SK-N-MC (cell line): Measurements from ENCODE around the gene CTNNA3.

Experiments used
- DNase-seq: peaks from one replicate; pipeline ENCODE4 v3.0.0-alpha.2; 2011; ENCODE audit warnings: low read depth, low spot score
- H3K27ac ChIP-seq: fragments of 200-600 bp; sonication (generic); 2 replicates; pipeline ENCODE4 v1.5.1; 2016; ENCODE audit warnings: mixed run types
- H3K36me3 ChIP-seq: fragments of 200-600 bp; sonication (generic); 2 replicates; pipeline ENCODE4 v1.6.1; 2017; ENCODE audit warnings: antibody characterized with exemption, low read length, mixed read lengths; ENCODE audit not compliant: insufficient read depth
- H3K4me3 ChIP-seq: fragments of 200-600 bp; sonication (generic); 2 replicates; pipeline ENCODE4 v1.5.1; 2016
- H3K9ac ChIP-seq: fragments of 200-600 bp; sonication (generic); 2 replicates; pipeline ENCODE4 v1.8.0; 2017; ENCODE audit warnings: mixed run types, mixed read lengths; ENCODE audit not compliant: insufficient read length
- H3K9me3 ChIP-seq: fragments of 200-600 bp; sonication (generic); 2 replicates; pipeline ENCODE4 v1.6.1; 2017; ENCODE audit warnings: low read depth, mild to moderate bottlenecking, antibody characterized with exemption, low read length, moderate library complexity, mixed read lengths
- EZH2 ChIP-seq: fragments of 200-600 bp; sonication (generic); IDR thresholded peaks from one replicate; pipeline ENCODE4 v1.6.1; 2017; ENCODE audit warnings: antibody characterized with exemption
- FOXP2 ChIP-seq: optimal IDR thresholded peaks from 2 replicates; pipeline ENCODE3; 2011; ENCODE audit warnings: mild to moderate bottlenecking, moderate library complexity; ENCODE audit not compliant: insufficient read depth; ENCODE audit errors: extremely low read length, control extremely low read depth

The CTNNA3 gene

GRCh38 chr10:65864036-65864435 is 1832.0 kb downstream of the CTNNA3 start:
- DNase-seq: no peak
- Histone ChIP-seq H3K9me3 (no peaks in the 10 kb centered on the region), H3K36me3 (no peaks in the 10 kb centered on the region), H3K4me3 (no peak overlapping the region), H3K9ac (no peak overlapping the region), H3K27ac (no peak overlapping the region)
- TF ChIP-seq EZH2 (no peak), FOXP2 (no peak)
